ENCODE results near the gene CD151.

The CD151 gene

GRCh38 chr11:802693-803466, 29.9 kb upstream of the CD151 start:
- no peak overlapping the region for H3K4me3 ChIP-seq (ENCODE audit: low read depth, low read length)
- DNase-seq (ENCODE audit: low read depth): no peak
- no peak for TF ChIP-seq CTCF (IDR thresholded peaks at IDR 0.05; ENCODE audit: low read depth, low read length, missing control alignments)
- in situ Hi-C loops (cut with HindIII; ENCODE audit: low sequenced_read_pairs): no loop called here

GRCh38 chr11:803467-803742, 29.3 kb upstream of the CD151 start:
- in situ Hi-C loops (cut with HindIII; ENCODE audit: low sequenced_read_pairs): no loop called here
- DNase-seq (ENCODE audit: low read depth): no peak
- no peak for TF ChIP-seq CTCF (IDR thresholded peaks at IDR 0.05; ENCODE audit: low read depth, low read length, missing control alignments)
- peak overlapping the region; percentile 51 for H3K4me3 ChIP-seq (ENCODE audit: low read depth, low read length)

GRCh38 chr11:803770-804598, 28.8 kb upstream of the CD151 start:
- TF ChIP-seq CTCF (IDR thresholded peaks at IDR 0.05; ENCODE audit: low read depth, low read length, missing control alignments): no peak
- peak overlapping the region; percentile 51 for H3K4me3 ChIP-seq (ENCODE audit: low read depth, low read length)
- no peak for DNase-seq (ENCODE audit: low read depth)
- in situ Hi-C loops (cut with HindIII; ENCODE audit: low sequenced_read_pairs): no loop called here

DNA sequence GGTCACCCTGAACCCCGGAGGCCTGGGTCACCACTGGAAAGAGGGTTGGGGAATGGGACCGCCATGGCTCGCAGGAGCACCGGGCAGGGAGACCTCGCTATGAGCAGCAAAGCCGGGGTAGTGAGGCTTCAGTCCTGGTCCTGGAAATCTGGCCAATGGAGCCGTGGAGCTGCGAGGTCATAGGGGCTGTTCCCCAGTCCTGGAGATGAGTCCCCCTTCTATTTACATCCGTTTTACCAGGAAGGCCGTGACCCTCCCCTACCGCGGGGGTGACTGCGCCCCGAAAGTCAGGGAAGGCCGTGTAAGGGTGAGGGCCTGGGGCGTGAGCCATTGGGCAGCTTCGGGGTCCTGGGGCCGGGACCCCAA, 28.2 kb upstream of the CD151 start:
- DNase-seq (ENCODE audit: low read depth): no peak
- peak overlapping the region; percentile 51 for H3K4me3 ChIP-seq (ENCODE audit: low read depth, low read length)
- no peak for TF ChIP-seq CTCF (IDR thresholded peaks at IDR 0.05; ENCODE audit: low read depth, low read length, missing control alignments)
- in situ Hi-C loops (cut with HindIII; ENCODE audit: low sequenced_read_pairs): no loop called here

- in situ Hi-C loops (cut with HindIII; ENCODE audit: low sequenced_read_pairs): no loop called here
- TF ChIP-seq CTCF (IDR thresholded peaks at IDR 0.05; ENCODE audit: low read depth, low read length, missing control alignments): no peak
- no peak for DNase-seq (ENCODE audit: low read depth)
- H3K4me3 ChIP-seq (ENCODE audit: low read depth, low read length): peak overlapping the region; percentile 93
Measured at GRCh38 chr11:808427-809286, 24.1 kb upstream of the CD151 start.

GRCh38 chr11:809287-810039, 23.3 kb upstream of the CD151 start, which contains the start of gene RPLP2:
RPLP2 (plus strand) TSS chr11:809967; CDS start chr11:810235, 268 bp downstream.
- no peak for TF ChIP-seq CTCF (IDR thresholded peaks at IDR 0.05; ENCODE audit: low read depth, low read length, missing control alignments)
- peak; percentile 93 for DNase-seq (ENCODE audit: low read depth)
- in situ Hi-C loops (cut with HindIII; ENCODE audit: low sequenced_read_pairs): no loop called here
- peak within 1 kb of the TSS; percentile 93 for H3K4me3 ChIP-seq (ENCODE audit: low read depth, low read length)
